HFFc6 (cell line): ENCODE data around the gene FAM156B. TPM values are rescaled to one million over a fixed set of nuclear protein-coding genes. Genes with fewer than 3 reads are reported as not detected.
"Not testable (repeated sequence)": the region's sequence is repeated elsewhere in the genome, so short reads cannot be mapped to it uniquely, and the experiment has no call there.

ENCODE experiments used
- DNase-seq: peaks from one replicate; pipeline ENCODE4 v3.0.0-alpha.2; 2018
- H3K27ac Mint-ChIP-seq: 2 replicates; pipeline ENCODE4 v1.8.0; 2020; ENCODE audit warnings: mild to moderate bottlenecking, mixed read lengths
- H3K27me3 Mint-ChIP-seq: 2 replicates; pipeline ENCODE4 v1.8.0; 2021; ENCODE audit warnings: mild to moderate bottlenecking, moderate library complexity, mixed read lengths; ENCODE audit not compliant: insufficient read depth
- H3K36me3 Mint-ChIP-seq: 2 replicates; pipeline ENCODE4 v1.8.0; 2021; ENCODE audit warnings: low read depth, mixed read lengths
- H3K4me1 Mint-ChIP-seq: 2 replicates; pipeline ENCODE4 v1.8.0; 2020; ENCODE audit warnings: low read depth, mixed read lengths
- H3K4me3 Mint-ChIP-seq: 2 replicates; pipeline ENCODE4 v1.8.0; 2020; ENCODE audit warnings: mild to moderate bottlenecking, moderate library complexity, mixed read lengths
- H3K9me3 Mint-ChIP-seq: 2 replicates; pipeline ENCODE4 v1.8.0; 2020; ENCODE audit warnings: mild to moderate bottlenecking, mixed read lengths
- total RNA-seq, 6 experiments: library from RNA; stranded (reverse); fragmentation: NEBNext Ultra II Directional; extraction: Animal tissue kit (Norgen Biotek cat#: 25700); gene quantifications; 2 replicates in 1 of 6; 3 replicates in 5 of 6; pipeline ENCODE4 v1.2.3, GENCODE V29; 2021
- TF ChIP-seq, protein P1 (sequence below): fragments of 200-600 bp; sonication (generic); IDR thresholded peaks from 2 replicates; pipeline ENCODE4 v1.5.0; 2021; ENCODE audit warnings: antibody characterized with exemption, mild to moderate bottlenecking

FAM156B gene
- total RNA-seq, 6 experiments from 2014 or later: 9.7 to 15.4 (median 14.1) TPM

DNA sequence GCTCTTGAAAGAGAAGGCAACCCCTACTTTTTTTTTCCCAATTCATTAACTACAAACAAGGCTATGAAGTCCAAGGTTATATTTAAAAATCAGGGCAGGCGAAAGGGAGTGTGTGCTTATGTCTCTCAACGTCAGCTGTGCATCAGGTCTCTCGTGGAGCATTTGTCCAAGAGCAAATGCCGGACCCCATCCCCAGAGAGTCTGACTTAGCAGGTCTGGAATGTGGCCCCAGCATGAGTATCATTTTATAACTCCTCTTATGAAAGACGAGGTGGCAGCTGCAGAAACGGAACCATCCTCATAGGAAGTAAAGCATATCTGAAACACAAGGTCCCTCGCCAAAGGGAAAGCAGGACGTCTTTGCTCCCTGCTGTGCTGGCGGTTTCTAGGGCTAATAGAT is 16.6 kb downstream of the FAM156B start:
- not testable (repeated sequence) for H3K4me1 Mint-ChIP-seq, H3K36me3 Mint-ChIP-seq, H3K9me3 Mint-ChIP-seq, DNase-seq, H3K4me3 Mint-ChIP-seq, H3K27me3 Mint-ChIP-seq, H3K27ac Mint-ChIP-seq

DNA sequence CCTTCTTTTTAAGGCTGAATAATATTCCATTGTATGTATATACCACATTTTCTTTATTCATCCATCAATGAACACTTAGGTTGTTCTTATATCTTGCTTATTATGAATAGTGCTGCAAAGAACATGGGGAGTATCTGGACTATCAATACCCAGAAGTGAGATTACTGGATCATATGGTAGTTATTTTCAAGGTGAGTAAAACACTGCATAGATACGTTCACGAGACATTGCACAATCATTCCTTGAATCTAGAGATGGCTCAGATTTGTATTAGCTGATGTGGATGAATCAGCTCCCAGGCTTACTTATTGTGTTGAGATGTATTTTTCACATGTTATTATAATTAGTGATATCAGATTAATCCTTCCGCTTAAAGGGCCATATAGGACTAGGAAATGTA is 17.6 kb downstream of the FAM156B start:
- H3K27me3 Mint-ChIP-seq, H3K9me3 Mint-ChIP-seq, H3K27ac Mint-ChIP-seq: not testable (repeated sequence)

DNA sequence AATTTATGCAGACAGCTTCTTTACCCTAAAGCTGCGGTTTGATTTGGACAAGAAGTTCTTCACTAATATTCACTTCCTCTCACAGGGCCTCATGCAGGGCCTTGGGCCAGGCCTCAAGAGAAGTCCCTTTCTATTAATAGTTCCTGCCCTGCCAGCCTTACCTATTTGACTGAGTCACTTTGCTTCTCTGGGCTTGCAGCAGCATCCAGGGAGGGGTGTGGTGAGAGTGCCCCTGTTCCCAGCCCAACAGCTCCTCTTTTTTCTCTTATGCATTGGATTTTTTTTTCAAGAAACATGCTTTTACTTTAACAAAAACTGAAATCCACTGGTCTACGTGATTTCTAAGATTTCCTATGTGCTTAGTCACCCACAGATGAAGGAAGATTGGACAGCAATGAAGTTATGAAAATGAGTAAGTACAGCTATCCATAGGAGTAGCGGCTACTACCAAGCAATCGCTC is 26.7 kb downstream of the FAM156B start:
- DNase-seq: peak; percentile 53
- TF ChIP-seq, protein P1, sequence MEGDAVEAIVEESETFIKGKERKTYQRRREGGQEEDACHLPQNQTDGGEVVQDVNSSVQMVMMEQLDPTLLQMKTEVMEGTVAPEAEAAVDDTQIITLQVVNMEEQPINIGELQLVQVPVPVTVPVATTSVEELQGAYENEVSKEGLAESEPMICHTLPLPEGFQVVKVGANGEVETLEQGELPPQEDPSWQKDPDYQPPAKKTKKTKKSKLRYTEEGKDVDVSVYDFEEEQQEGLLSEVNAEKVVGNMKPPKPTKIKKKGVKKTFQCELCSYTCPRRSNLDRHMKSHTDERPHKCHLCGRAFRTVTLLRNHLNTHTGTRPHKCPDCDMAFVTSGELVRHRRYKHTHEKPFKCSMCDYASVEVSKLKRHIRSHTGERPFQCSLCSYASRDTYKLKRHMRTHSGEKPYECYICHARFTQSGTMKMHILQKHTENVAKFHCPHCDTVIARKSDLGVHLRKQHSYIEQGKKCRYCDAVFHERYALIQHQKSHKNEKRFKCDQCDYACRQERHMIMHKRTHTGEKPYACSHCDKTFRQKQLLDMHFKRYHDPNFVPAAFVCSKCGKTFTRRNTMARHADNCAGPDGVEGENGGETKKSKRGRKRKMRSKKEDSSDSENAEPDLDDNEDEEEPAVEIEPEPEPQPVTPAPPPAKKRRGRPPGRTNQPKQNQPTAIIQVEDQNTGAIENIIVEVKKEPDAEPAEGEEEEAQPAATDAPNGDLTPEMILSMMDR: no peak
- Mint-ChIP-seq H3K27me3 (peaks cover 1% of the 10 kb centered on the region; the same call in 1 of the 2 replicates), H3K4me1 (peaks cover 15% of the 10 kb centered on the region), H3K36me3 (no peaks in the 10 kb centered on the region), H3K9me3 (no peaks in the 10 kb centered on the region), H3K27ac (peak overlapping the region; percentile 91), H3K4me3 (peak overlapping the region; percentile 75)

More for the DNA sequence above, 17.6 kb downstream of the FAM156B start:
- not testable (repeated sequence) for DNase-seq, H3K36me3 Mint-ChIP-seq, H3K4me3 Mint-ChIP-seq, H3K4me1 Mint-ChIP-seq

DNA sequence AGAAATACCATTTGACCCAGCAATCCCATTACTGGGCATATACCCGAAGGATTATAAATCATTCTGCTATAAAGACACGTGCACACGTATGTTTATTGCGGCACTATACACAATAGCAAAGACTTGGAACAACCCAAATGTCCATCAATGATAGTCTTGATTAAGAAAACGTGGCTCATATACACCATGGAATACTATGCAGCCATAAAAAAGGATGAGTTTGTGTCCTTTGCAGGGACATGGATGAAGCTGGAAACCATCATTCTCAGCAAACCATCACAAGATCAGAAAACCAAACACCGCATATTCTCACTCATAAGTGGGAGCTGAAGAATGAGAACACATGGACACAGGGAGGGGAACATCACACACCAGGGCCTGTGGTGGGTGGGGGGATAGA is 33.1 kb downstream of the FAM156B start:
- H3K4me1 Mint-ChIP-seq, H3K4me3 Mint-ChIP-seq, DNase-seq, H3K27me3 Mint-ChIP-seq, H3K9me3 Mint-ChIP-seq, H3K27ac Mint-ChIP-seq, H3K36me3 Mint-ChIP-seq: not testable (repeated sequence)

DNA sequence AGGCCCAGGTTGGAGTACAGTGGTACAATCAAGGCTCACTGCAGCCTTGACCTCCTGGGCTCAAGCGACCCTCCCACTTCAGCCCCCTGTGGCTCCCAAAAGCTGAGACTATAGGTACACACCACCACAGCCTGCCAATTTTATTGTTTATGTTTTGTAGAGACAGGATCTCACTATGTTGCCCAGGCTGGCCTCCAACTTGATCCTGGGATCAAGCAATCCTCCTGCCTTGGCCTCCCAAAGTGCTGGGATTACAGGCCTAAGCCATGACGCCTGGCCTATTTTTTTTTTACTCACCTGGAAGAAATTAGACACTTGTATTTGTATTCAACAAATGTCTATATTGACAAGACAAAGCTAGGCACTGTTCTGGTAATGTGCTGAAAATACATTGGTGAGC is 36.1 kb downstream of the FAM156B start:
- DNase-seq: no peak
- Mint-ChIP-seq H3K4me3 (no peak overlapping the region), H3K4me1 (0 out of 2 replicates have a peak, but pooled peaks cover 5% of the 10 kb centered on the region), H3K27me3 (no peaks in the 10 kb centered on the region), H3K36me3 (no peaks in the 10 kb centered on the region), H3K27ac (no peak overlapping the region), H3K9me3 (no peaks in the 10 kb centered on the region)
- TF ChIP-seq, protein P1: no peak

DNA sequence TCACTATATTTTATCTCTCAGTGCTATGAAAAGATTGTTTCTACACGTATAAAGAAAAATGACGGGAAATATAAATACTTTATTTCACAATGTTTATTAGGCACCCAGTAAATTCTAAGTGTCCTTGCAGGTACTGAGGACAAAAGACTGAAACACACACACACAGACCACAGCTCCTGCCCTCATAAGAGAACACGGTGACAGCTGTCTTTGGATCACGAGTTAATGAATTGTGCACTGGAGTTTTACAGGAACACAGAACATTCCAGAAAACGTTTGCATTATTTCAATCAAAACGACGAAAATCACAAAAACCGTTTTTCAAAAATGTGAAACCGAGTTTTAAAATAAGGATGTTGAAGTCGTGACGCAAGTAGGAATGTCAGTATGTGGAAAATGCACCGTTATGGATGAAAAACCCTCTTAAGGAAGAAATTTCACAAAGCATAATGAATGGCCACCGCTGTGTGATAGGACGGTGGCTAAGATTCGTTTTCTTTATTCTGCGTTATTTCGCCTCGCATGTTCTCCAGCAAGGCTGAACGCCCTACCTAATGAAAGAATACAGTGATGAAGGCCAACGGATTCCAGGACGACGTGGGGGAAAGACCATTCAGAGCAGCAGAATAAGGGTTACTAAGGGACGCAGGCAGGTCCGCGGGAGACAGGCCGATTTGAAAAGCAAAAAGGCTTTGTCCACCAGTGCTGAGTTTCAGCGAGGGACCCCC is 37.0 kb downstream of the FAM156B start:
- 0 out of 2 replicates have a peak, but pooled peaks cover 5% of the 10 kb centered on the region for H3K4me1 Mint-ChIP-seq
- H3K4me3 Mint-ChIP-seq: peak overlapping the region; percentile 96
- peak overlapping the region; percentile 100 for H3K27ac Mint-ChIP-seq
- no peak for DNase-seq
- H3K9me3 Mint-ChIP-seq: no peaks in the 10 kb centered on the region
- no peaks in the 10 kb centered on the region for H3K27me3 Mint-ChIP-seq
- TF ChIP-seq, protein P1: no peak
- no peaks in the 10 kb centered on the region for H3K36me3 Mint-ChIP-seq

DNA sequence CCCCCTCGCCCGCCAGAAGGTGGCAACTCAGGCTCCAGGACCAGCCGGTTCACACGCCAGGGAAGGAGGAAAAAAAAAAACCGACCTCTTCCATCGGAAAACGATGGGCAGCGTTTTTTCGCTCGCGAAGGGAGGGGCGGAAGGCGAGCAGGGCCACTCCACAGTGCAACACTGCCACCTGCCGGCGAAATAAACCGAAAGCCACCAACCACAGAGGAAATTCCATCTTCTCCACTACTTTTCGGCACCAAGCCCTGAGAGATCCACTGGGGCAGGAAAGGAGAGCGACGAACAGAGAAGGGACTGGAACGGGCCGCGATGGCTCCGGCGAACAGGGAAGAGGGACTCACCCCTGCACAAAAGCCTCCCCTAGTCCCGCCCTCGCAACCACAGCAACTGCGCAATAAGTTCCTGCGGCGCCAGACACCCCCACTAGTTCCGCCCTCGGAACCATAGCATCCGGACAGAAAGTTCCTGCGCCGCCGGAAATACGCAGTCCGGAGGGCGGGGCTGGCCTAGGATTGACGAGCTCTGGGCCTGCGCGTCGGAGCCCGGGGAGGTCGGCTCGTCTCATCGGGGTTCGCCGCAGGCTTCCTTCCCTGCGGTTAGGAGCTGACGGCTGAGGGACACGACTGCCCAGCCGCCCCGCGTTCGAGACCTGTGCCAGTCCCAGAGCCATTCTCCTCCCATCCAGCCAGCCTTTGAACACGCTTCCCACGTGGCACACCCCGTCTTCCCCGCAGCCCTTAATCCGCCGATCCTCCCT is 37.8 kb downstream of the FAM156B start:
- no peaks in the 10 kb centered on the region for H3K9me3 Mint-ChIP-seq
- H3K4me3 Mint-ChIP-seq: peak overlapping the region; percentile 96
- peak; percentile 88 for DNase-seq
- no peaks in the 10 kb centered on the region for H3K27me3 Mint-ChIP-seq
- no peaks in the 10 kb centered on the region for H3K36me3 Mint-ChIP-seq
- H3K4me1 Mint-ChIP-seq: 0 out of 2 replicates have a peak, but pooled peaks cover 5% of the 10 kb centered on the region
- TF ChIP-seq, protein P1: peak; percentile 90
- H3K27ac Mint-ChIP-seq: peak overlapping the region; percentile 100

DNA sequence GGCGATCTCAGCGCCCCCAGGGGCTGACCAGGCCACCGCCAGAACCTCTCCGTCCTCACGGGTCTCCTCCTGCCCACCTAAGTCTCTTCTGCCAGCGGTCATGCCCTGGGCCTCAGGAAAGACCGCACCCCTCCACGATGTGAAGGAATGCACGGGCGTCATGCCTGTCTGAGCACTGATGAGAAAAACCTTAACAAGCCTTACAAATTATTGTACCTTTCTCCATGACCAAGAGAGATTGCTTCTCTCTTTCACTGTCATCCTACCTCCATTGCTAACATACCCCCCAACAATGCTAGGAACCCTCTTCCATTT is 38.3 kb downstream of the FAM156B start:
- peak overlapping the region; percentile 96 for H3K4me3 Mint-ChIP-seq
- DNase-seq, H3K9me3 Mint-ChIP-seq, H3K4me1 Mint-ChIP-seq, H3K36me3 Mint-ChIP-seq, H3K27me3 Mint-ChIP-seq: not testable (repeated sequence)
- peak overlapping the region; percentile 100 for H3K27ac Mint-ChIP-seq

DNA sequence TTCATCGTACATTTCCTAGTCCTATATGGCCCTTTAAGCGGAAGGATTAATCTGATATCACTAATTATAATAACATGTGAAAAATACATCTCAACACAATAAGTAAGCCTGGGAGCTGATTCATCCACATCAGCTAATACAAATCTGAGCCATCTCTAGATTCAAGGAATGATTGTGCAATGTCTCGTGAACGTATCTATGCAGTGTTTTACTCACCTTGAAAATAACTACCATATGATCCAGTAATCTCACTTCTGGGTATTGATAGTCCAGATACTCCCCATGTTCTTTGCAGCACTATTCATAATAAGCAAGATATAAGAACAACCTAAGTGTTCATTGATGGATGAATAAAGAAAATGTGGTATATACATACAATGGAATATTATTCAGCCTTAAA is 43.6 kb downstream of the FAM156B start:
- not testable (repeated sequence) for H3K27ac Mint-ChIP-seq, DNase-seq, H3K4me1 Mint-ChIP-seq, H3K36me3 Mint-ChIP-seq, H3K9me3 Mint-ChIP-seq, H3K27me3 Mint-ChIP-seq, H3K4me3 Mint-ChIP-seq

DNA sequence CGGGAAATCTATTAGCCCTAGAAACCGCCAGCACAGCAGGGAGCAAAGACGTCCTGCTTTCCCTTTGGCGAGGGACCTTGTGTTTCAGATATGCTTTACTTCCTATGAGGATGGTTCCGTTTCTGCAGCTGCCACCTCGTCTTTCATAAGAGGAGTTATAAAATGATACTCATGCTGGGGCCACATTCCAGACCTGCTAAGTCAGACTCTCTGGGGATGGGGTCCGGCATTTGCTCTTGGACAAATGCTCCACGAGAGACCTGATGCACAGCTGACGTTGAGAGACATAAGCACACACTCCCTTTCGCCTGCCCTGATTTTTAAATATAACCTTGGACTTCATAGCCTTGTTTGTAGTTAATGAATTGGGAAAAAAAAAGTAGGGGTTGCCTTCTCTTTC is 44.6 kb downstream of the FAM156B start:
- H3K36me3 Mint-ChIP-seq, H3K4me1 Mint-ChIP-seq, H3K27me3 Mint-ChIP-seq, H3K27ac Mint-ChIP-seq, H3K4me3 Mint-ChIP-seq, DNase-seq, H3K9me3 Mint-ChIP-seq: not testable (repeated sequence)
